K562 (cell line): ENCODE data around the gene KRT35. TPM values are rescaled to one million over a fixed set of nuclear protein-coding genes. Genes with fewer than 3 reads are reported as not detected.

ENCODE experiments used
- ELF4 ChIP-seq: fragments of 450-650 bp; formaldehyde crosslinking; IDR thresholded peaks from 2 replicates; pipeline ENCODE4 v1.4.0; 2022; ENCODE audit warnings: missing genetic modification characterization
- GATAD2A ChIP-seq: fragments of 450-650 bp; IDR thresholded peaks from 2 replicates; pipeline ENCODE4 v1.6.1; 2017
- JUND ChIP-seq, 2 experiments: IDR thresholded peaks; 2 replicates in 1 of 2; 3 replicates in 1 of 2; pipeline ENCODE4 v1.6.1; 2011; ENCODE audit warnings: borderline replicate concordance in 2 of 2, low read depth in 2 of 2, low read length in 2 of 2, improper control_type of control experiment in 1 of 2, missing biosample characterization in 1 of 2, missing genetic modification characterization in 1 of 2, missing genetic modification reagents in 1 of 2
- NFXL1 ChIP-seq: fragments of 450-650 bp; formaldehyde crosslinking; IDR thresholded peaks from 2 replicates; pipeline ENCODE4 v1.4.0; 2021; ENCODE audit warnings: mild to moderate bottlenecking
- NR2C1 ChIP-seq, 2 experiments: fragments of 450-650 bp; IDR thresholded peaks; 2 replicates each; pipeline ENCODE4 v1.6.1; 2017; ENCODE audit warnings: mild to moderate bottlenecking in 2 of 2, antibody characterized with exemption in 1 of 2, inconsistent platforms in 1 of 2, missing compliant biosample characterization in 1 of 2, missing genetic modification characterization in 1 of 2
- PML ChIP-seq: IDR thresholded peaks from 2 replicates; pipeline ENCODE4 v1.6.1; 2012; ENCODE audit warnings: low read length, inconsistent platforms
- SRSF3 ChIP-seq: fragments of 200-400 bp; formaldehyde crosslinking; IDR thresholded peaks from 2 replicates; pipeline ENCODE4 v1.6.1; 2016; ENCODE audit warnings: mild to moderate bottlenecking, low read length, moderate library complexity; ENCODE audit not compliant: insufficient read depth
- TAL1 ChIP-seq: fragments of 450-650 bp; IDR thresholded peaks from 2 replicates; pipeline ENCODE4 v1.6.1; 2016; ENCODE audit warnings: mild to moderate bottlenecking
- VEZF1 ChIP-seq: fragments of 200-800 bp; sonication (Bioruptor generic); IDR thresholded peaks from 2 replicates; pipeline ENCODE4 v1.6.1; 2017; ENCODE audit warnings: missing genetic modification characterization, missing compliant biosample characterization
- ZNF197 ChIP-seq: fragments of 200-800 bp; sonication (Bioruptor generic); IDR thresholded peaks from 2 replicates; pipeline ENCODE4 v1.6.1; 2016; ENCODE audit warnings: low read depth, missing genetic modification characterization, missing compliant biosample characterization
- ZNF408 ChIP-seq: fragments of 250-450 bp; sonication (Bioruptor Pico); IDR thresholded peaks from 2 replicates; pipeline ENCODE4 v1.4.0; 2020; ENCODE audit warnings: low read depth, mild to moderate bottlenecking, moderate library complexity
- ZNF41 ChIP-seq: fragments of 250-450 bp; sonication (Bioruptor Pico); conservative IDR thresholded peaks from 2 replicates; pipeline ENCODE4 v1.4.0; 2020; ENCODE audit warnings: mild to moderate bottlenecking
- ZNF449 ChIP-seq: fragments of 250-450 bp; sonication (Bioruptor Pico); IDR thresholded peaks from 2 replicates; pipeline ENCODE4 v1.8.0; 2022; ENCODE audit warnings: moderate library complexity, mild to moderate bottlenecking, inconsistent platforms
- ZNF639 ChIP-seq, 2 experiments: fragments of 200-800 bp in 1 of 2; sonication (Bioruptor generic) in 1 of 2; sonication (generic) in 1 of 2; formaldehyde crosslinking in 1 of 2; IDR thresholded peaks in 1 of 2; conservative IDR thresholded peaks in 1 of 2; 2 replicates each; pipeline versions ENCODE4 v1.5.0 to v1.6.1; 2016 to 2020; ENCODE audit warnings: missing compliant biosample characterization in 1 of 2, missing genetic modification characterization in 1 of 2, missing genetic modification reagents in 1 of 2
- ZNF699 ChIP-seq: fragments of 250-450 bp; sonication (Bioruptor Pico); IDR thresholded peaks from 2 replicates; pipeline ENCODE4 v1.8.0; 2021; ENCODE audit warnings: mild to moderate bottlenecking, moderate library complexity; ENCODE audit not compliant: insufficient replicate concordance
- ZNF707 ChIP-seq: fragments of 250-450 bp; sonication (Bioruptor Pico); conservative IDR thresholded peaks from 2 replicates; pipeline ENCODE4 v1.8.0; 2022; ENCODE audit warnings: inconsistent platforms, mild to moderate bottlenecking, moderate library complexity
- ZNF766 ChIP-seq: fragments of 200-800 bp; sonication (Bioruptor generic); conservative IDR thresholded peaks from 2 replicates; pipeline ENCODE4 v1.6.1; 2016; ENCODE audit warnings: missing genetic modification characterization, missing compliant biosample characterization
- polyA plus RNA-seq, 8 experiments: library from polyadenylated mRNA; depleted of rRNA in 4 of 8; stranded (reverse) in 5 of 8; unstranded in 3 of 8; fragments of >200 nt; fragmentation: Nextera tagmentation in 2 of 8; fragmentation: Illumina TruSeq in 1 of 8; extraction: Ambion mirVana in 2 of 8; extraction: Trizol in 1 of 8; gene quantifications; 2 replicates each; pipeline versions ENCODE4 v1.2.1 to v1.2.3, GENCODE V29; 2011 to 2014; ENCODE audit warnings: inconsistent platforms in 1 of 8, missing spikeins in 1 of 8
- total RNA-seq, 7 experiments: library from RNA; depleted of rRNA in 6 of 7; stranded (reverse); fragments of >200 nt in 6 of 7; fragmentation: Illumina TruSeq in 2 of 7; extraction: Trizol in 2 of 7; gene quantifications; 2 replicates each; pipeline versions ENCODE4 v1.2.1 to v1.2.3, GENCODE V29; 2011 to 2021; ENCODE audit warnings: low replicate concordance in 1 of 7

KRT35 gene
- total and polyA plus RNA-seq, 9 of the 15 experiments (the other 6 are each of a cell fraction or from before 2014, with no cell fraction given) = not detected

GRCh38 chr17:41530062-41531048, 49.4 kb upstream of the KRT35 start (continued):
- TF ChIP-seq ZNF449 (CRISPR knock-in tag) = 0 out of 2 replicates have a peak, but pooled peaks have one; percentile 48
- TF ChIP-seq ZNF766 = peak; percentile 57
- peak; percentile 100 for TF ChIP-seq JUND (IDR thresholded peaks at IDR 0.05; ENCODE audit: borderline replicate concordance, low read depth, low read length)
- TF ChIP-seq JUND (tag; IDR thresholded peaks at IDR 0.05; ENCODE audit: borderline replicate concordance, low read depth, low read length) = peak; percentile 98; the same call in 2 of the 3 replicates
- TF ChIP-seq ZNF197 = peak; percentile 73; the same call in 1 of the 2 replicates
- TF ChIP-seq PML = 0 out of 2 replicates have a peak, but pooled peaks have one; percentile 12
- no peak for TF ChIP-seq ZNF408 (CRISPR knock-in tag)
- TF ChIP-seq SRSF3 = no peak
- no peak for TF ChIP-seq NR2C1 (IDR thresholded peaks at IDR 0.05)
- TF ChIP-seq NR2C1 (tag; IDR thresholded peaks at IDR 0.05) = 0 out of 2 replicates have a peak, but pooled peaks have one; percentile 32
- peak; percentile 63 for TF ChIP-seq GATAD2A
- peak; percentile 15; the same call in 1 of the 2 replicates for TF ChIP-seq ZNF707
- TF ChIP-seq ZNF699 (CRISPR knock-in tag) = no peak
- TF ChIP-seq ELF4 (CRISPR knock-in tag) = peak; percentile 58; the same call in 1 of the 2 replicates
- peak; percentile 39 for TF ChIP-seq TAL1
- TF ChIP-seq ZNF639 (CRISPR knock-in tag; conservative IDR thresholded peaks at IDR 0.05 in 1 of 2, IDR thresholded peaks at IDR 0.05 in 1 of 2) = peak in 1 of 2 experiments; percentile 39; a peak in 1 of 4 replicates
- 0 out of 2 replicates have a peak, but pooled peaks have one; percentile 65 for TF ChIP-seq VEZF1
- 0 out of 2 replicates have a peak, but pooled peaks have one; percentile 57 for TF ChIP-seq NFXL1 (CRISPR knock-in tag)
- peak; percentile 40; the same call in 1 of the 2 replicates for TF ChIP-seq ZNF41 (CRISPR knock-in tag)
